SU-DHL-6 (cell line): ENCODE data around the gene GGT6.

Source experiments
- H2AFZ ChIP-seq: fragments of 200-600 bp; sonication (generic); 2 replicates; pipeline ENCODE4 v1.6.1; 2014; ENCODE audit warnings: low read depth, mild to moderate bottlenecking, moderate library complexity, mixed read lengths, antibody characterized with exemption, low read length; ENCODE audit not compliant: severe bottlenecking
- H3F3A ChIP-seq: fragments of 200-600 bp; shearing (Covaris generic); 2 replicates; pipeline ENCODE4 v1.6.0; 2016; ENCODE audit warnings: antibody characterized with exemption, mild to moderate bottlenecking; ENCODE audit not compliant: insufficient read depth
- H3K27ac ChIP-seq: fragments of 200-600 bp; sonication (generic); 2 replicates; pipeline ENCODE4 v1.5.1; 2016; ENCODE audit warnings: low read depth, mild to moderate bottlenecking, low read length, moderate library complexity, mixed read lengths
- H3K27me3 ChIP-seq: fragments of 200-600 bp; sonication (generic), shearing (Covaris generic); 2 replicates; pipeline ENCODE4 v1.6.0; 2014; ENCODE audit warnings: mild to moderate bottlenecking, low read length
- H3K36me3 ChIP-seq: fragments of 200-600 bp; sonication (generic); 2 replicates; pipeline ENCODE4 v1.6.1; 2014; ENCODE audit warnings: mild to moderate bottlenecking, low read length, mixed read lengths
- H3K4me2 ChIP-seq: fragments of 300-600, 200-600 bp; shearing (Covaris generic), sonication (generic); 2 replicates; pipeline ENCODE4 v1.6.0; 2014; ENCODE audit warnings: low read length, low read depth, mild to moderate bottlenecking; ENCODE audit not compliant: poor library complexity, severe bottlenecking
- H3K4me3 ChIP-seq: fragments of 200-600 bp; sonication (generic); 2 replicates; pipeline ENCODE4 v1.5.1; 2014; ENCODE audit warnings: antibody characterized with exemption, low read length, mild to moderate bottlenecking, mixed read lengths; ENCODE audit not compliant: insufficient read depth, poor library complexity, severe bottlenecking
- H3K79me2 ChIP-seq: fragments of 200-600 bp; sonication (generic); 2 replicates; pipeline ENCODE4 v1.6.1; 2014; ENCODE audit warnings: mild to moderate bottlenecking, low read length, moderate library complexity; ENCODE audit not compliant: insufficient read depth
- H3K9ac ChIP-seq: fragments of 200-600 bp; sonication (generic); 2 replicates; pipeline ENCODE4 v1.7.0; 2014; ENCODE audit warnings: mild to moderate bottlenecking, low read length
- H3K9me2 ChIP-seq: fragments of 200-600 bp; sonication (generic); replicated peaks from 2 replicates; pipeline ENCODE4 v1.6.1; 2014; ENCODE audit warnings: low read length; ENCODE audit not compliant: insufficient read depth
- H3K9me3 ChIP-seq: fragments of 200-600 bp; sonication (generic); 2 replicates; pipeline ENCODE4 v1.6.1; 2014; ENCODE audit warnings: low read length, mixed read lengths; ENCODE audit not compliant: insufficient read depth
- H4K20me1 ChIP-seq: fragments of 200-600 bp; sonication (generic); 2 replicates; pipeline ENCODE4 v1.6.1; 2014; ENCODE audit warnings: low read depth, mild to moderate bottlenecking, antibody characterized with exemption, low read length, moderate library complexity, mixed read lengths
- CTCF ChIP-seq: fragments of 200-600 bp; sonication (generic); IDR thresholded peaks from one replicate; pipeline ENCODE4 v1.5.1; 2017; ENCODE audit warnings: antibody characterized with exemption, mild to moderate bottlenecking, low read length, moderate library complexity; ENCODE audit not compliant: insufficient read depth, poor library complexity, severe bottlenecking
- EZH2phosphoT487 ChIP-seq: fragments of 200-600 bp; sonication (generic), shearing (Covaris generic); conservative IDR thresholded peaks from 2 replicates; pipeline ENCODE4 v1.6.1; 2018; ENCODE audit warnings: mild to moderate bottlenecking, antibody characterized with exemption, low read length, moderate library complexity, mixed read lengths

The GGT6 gene

GRCh38 chr17:4588898-4589625 is 28.7 kb upstream of the GGT6 start:
- no peak overlapping the region for H3K27ac ChIP-seq
- H4K20me1 ChIP-seq: no peaks in the 10 kb centered on the region
- H3K4me3 ChIP-seq: no peak overlapping the region
- H2AFZ ChIP-seq: no peak overlapping the region
- H3K4me2 ChIP-seq: no peak overlapping the region
- no peak overlapping the region for H3K9ac ChIP-seq
- TF ChIP-seq CTCF: no peak
- no peak for TF ChIP-seq EZH2phosphoT487
- H3K27me3 ChIP-seq: no peaks in the 10 kb centered on the region
- no peaks in the 10 kb centered on the region for H3K9me2 ChIP-seq
- no peaks in the 10 kb centered on the region for H3K9me3 ChIP-seq
- no peaks in the 10 kb centered on the region for H3K36me3 ChIP-seq
- H3F3A ChIP-seq: no peaks in the 10 kb centered on the region
- no peaks in the 10 kb centered on the region for H3K79me2 ChIP-seq

GRCh38 chr17:4588391-4588790 is 28.0 kb upstream of the GGT6 start:
- H2AFZ ChIP-seq: no peak overlapping the region
- H4K20me1 ChIP-seq: no peaks in the 10 kb centered on the region
- H3K9ac ChIP-seq: no peak overlapping the region
- H3F3A ChIP-seq: no peaks in the 10 kb centered on the region
- H3K4me3 ChIP-seq: no peak overlapping the region
- H3K27me3 ChIP-seq: no peaks in the 10 kb centered on the region
- H3K79me2 ChIP-seq: no peaks in the 10 kb centered on the region
- no peaks in the 10 kb centered on the region for H3K9me2 ChIP-seq
- H3K9me3 ChIP-seq: no peaks in the 10 kb centered on the region
- no peak overlapping the region for H3K4me2 ChIP-seq
- H3K27ac ChIP-seq: no peak overlapping the region
- no peaks in the 10 kb centered on the region for H3K36me3 ChIP-seq
- no peak for TF ChIP-seq CTCF
- TF ChIP-seq EZH2phosphoT487: no peak

DNA sequence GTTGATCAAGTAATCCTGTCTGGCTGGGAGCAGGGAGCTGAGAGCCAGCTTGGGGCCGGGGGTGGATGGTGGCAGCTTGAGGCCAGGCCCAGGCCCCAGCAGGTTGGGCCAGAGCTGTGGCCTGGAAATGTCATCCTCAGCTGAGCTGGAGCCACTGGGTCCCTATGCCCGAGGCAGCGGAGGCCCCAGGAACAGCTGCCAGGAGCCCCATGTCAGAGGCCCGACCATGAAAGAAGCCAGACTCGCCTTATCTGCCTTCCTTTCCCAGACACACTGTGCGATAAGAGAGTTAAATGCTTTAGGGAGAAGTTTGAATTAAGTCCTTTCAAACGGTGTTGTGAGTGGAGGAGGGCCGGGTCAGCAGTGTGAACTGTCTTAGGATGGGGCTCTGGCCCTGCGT is 27.4 kb upstream of the GGT6 start:
- Histone ChIP-seq H3K27me3 (no peaks in the 10 kb centered on the region), H3K27ac (no peak overlapping the region), H3K9ac (no peak overlapping the region)

More for the DNA sequence above, 27.4 kb upstream of the GGT6 start:
- Histone ChIP-seq H3F3A (no peaks in the 10 kb centered on the region), H3K79me2 (no peaks in the 10 kb centered on the region), H4K20me1 (no peaks in the 10 kb centered on the region), H3K9me2 (no peaks in the 10 kb centered on the region), H2AFZ (no peak overlapping the region), H3K4me3 (no peak overlapping the region), H3K36me3 (no peaks in the 10 kb centered on the region), H3K4me2 (no peak overlapping the region), H3K9me3 (no peaks in the 10 kb centered on the region)
- TF ChIP-seq CTCF: no peak
- TF ChIP-seq EZH2phosphoT487: no peak
